Activated CD4-positive, alpha-beta T cell treated with anti-CD3 and anti-CD28 coated beads, Interleukin-2, amount 50 U/mL, for 4 hours (primary cell): ENCODE data around the gene SGTA.
"Not testable (repeated sequence)": the region's sequence is repeated elsewhere in the genome, so short reads cannot be mapped to it uniquely, and the experiment has no call there.

Source experiments
- DNase-seq, 2 experiments: peaks; one replicate each; pipeline ENCODE4 v3.0.0-alpha.2; 2020

The SGTA gene

DNA sequence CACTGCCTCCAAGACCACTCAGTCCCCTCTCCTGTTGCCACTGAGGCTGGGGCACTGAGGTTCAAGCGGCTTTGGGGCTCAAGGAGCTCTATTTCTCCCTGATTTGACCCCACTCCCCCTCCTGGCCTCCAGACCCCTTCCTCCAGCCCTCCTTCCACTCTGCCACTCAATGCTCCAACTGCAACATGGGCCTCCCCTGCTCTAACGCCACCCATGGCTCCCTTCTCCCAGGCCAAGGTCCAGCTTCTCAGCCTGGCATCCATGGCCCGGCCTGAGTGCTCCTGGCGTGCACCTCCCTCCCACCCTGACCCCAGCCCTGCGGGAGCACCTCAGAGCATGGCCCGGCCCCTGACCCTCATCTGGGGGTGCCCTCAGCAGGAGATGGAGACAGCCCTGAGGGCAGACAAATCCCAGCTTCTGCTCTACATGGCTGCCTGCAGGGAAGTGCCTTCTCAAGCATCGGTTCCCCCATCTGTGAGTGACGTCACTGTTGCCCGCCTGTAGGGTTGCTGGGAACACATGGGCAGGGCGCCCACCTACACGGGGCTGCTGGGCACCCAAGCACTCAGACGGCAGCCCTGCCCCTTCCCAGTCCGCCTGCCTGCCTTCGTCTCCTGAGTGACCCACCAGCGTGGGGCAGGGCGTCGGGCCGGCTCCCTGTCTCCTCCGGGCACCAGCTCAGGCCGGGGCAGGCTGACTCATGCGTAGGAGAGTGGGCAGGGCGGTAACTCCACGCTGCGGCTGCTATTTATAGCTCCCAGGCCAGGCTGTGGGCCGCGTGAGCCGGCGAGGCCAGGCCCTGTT, 60.3 kb downstream of the SGTA start:
- no peak for DNase-seq

DNA sequence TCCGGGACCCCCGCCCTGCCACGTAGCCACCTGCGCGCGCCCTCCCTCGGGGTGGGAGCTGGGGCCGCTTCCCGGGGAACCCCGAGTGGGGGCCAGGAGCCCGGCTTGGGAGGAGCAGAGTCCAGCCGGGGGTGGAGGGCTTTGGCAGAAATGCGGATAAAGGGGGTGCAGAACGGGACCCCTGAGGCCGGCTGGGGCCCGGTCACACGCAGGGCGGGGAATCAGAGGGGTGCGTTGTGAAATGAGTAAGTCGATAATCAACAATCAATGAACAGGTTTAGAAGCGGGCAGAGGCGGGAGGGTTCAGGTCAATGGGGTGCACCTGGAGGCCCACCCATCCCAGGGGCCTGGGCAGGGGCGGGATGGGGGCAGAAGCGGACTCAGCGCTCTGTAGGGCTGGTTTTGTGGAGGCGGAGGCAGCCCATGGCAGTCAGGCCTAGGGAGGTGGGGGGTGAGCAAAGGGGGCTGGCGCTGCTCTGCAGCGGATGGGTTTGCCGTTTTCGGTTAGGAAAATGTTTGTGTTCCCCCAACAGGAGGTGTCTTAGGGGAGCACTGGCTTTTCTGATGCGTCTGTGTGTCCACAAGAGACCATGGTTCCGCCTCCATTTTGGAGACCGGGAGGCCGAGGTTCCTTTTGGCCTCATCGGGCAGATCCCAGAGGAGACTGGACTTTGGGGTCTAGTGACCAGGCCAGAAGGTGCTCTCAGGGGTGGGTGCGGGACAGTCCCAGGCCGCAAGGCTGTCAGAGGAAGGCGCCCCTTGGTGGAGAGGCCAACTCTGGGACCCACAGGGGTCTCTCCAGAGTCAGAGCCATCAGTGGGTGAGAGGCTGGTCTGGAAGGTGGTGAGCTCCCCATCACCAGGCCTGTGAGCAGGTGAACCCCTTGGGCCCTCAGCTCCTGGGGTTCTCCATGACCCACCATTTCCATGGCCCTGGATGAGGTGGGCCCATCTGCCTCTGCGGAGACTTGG, 61.2 kb downstream of the SGTA start:
- DNase-seq, result no peak

DNA sequence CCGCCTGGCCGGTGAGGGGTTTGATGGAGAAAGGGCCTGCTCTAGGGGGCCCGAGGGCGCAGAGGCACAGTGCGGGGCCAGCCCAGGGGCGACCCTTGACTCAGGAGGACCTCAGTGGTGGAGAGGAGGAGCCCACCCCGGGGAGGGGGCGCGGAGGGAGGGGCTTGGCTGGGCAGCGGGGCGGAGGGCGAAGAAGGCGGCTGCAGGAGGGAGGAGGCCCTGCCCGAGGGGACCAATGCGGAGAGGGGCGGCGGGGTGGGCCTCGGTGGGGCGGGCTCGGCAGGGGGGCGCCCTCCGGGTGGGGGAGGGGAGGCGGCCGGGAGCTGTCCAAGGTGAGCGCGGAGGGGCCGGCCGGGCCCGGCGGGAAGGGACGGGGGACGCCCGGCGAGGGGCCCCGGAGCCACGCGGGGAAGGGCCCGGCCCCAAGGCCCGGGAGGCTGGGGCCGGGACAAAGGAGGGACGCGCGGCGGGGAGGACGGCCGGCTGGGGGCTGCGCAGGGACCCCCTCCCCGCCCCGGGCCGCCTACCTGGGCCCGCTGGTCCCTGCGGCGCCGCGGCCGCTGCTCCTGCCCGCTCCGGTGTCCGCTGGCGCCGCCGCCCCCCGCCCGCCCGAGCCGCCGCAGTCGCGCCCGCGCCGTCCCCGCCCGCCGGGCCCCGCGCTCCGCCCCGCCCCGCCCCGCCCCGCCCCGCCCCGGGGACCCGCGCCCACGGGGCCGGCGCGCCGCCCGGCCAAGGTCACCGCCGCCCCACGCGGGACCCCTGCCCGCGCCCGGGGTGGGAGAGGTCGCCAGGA, 62.1 kb downstream of the SGTA start, which contains the start of gene DIRAS1:
TSS of gene DIRAS1 (minus strand) at position 596 of the 793 bp plus-strand sequence. CDS start 3,566 bp downstream, outside the sequence.
- DNase-seq, result no peak

GRCh38 chr19:2719920-2720776, 62.9 kb downstream of the SGTA start:
- no peak for DNase-seq

- no peak for DNase-seq
Observed at GRCh38 chr19:2719232-2719735, 63.8 kb downstream of the SGTA start.

DNA sequence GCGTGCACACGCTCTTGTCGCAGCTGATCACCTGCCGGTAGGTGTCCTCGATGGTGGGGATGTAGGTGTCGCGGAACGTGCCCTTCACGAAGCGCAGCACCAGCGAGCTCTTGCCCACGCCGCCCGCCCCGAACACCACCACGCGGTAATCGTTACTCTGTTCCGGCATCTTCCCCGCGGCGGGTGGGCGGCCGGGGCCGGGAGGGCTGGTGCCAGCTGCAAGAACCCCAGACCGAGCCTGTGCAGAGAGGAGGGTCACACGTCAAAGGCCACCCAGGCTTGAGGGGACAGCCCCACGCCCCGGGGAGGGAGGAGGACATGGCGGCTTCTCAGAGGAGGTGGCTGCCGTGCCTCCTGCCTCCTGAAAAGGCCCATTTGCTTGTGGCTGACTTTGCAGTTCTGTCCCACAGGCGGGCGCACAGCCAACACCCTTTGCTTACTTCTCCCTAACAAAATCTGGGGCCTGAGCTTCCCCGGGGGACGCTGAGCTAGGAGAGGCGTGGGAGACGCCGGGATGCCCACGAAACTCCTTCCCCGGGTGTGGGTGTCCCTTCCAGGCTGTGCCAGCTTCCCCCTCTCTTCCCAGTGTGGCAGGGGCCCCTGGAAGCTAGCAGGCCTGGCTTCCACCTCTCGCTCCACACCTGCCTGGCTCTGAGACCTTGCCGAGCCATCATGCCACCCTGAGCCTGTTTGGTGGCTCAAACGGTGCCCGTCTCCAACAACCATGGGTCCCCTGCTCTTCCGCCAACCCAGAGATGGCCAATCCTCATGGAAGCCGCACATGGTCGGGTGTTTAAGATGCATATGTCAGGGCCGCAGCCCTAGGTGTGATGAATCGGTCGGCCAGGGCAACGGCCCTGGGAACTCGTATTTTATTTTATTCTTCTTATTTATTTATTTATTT, 65.2 kb downstream of the SGTA start:
- DNase-seq, result no peak

- no peak for DNase-seq
Observed at GRCh38 chr19:2716722-2717637, 66.1 kb downstream of the SGTA start.

- no peak for DNase-seq
Observed at GRCh38 chr19:2716275-2716650, 66.8 kb downstream of the SGTA start.

DNA sequence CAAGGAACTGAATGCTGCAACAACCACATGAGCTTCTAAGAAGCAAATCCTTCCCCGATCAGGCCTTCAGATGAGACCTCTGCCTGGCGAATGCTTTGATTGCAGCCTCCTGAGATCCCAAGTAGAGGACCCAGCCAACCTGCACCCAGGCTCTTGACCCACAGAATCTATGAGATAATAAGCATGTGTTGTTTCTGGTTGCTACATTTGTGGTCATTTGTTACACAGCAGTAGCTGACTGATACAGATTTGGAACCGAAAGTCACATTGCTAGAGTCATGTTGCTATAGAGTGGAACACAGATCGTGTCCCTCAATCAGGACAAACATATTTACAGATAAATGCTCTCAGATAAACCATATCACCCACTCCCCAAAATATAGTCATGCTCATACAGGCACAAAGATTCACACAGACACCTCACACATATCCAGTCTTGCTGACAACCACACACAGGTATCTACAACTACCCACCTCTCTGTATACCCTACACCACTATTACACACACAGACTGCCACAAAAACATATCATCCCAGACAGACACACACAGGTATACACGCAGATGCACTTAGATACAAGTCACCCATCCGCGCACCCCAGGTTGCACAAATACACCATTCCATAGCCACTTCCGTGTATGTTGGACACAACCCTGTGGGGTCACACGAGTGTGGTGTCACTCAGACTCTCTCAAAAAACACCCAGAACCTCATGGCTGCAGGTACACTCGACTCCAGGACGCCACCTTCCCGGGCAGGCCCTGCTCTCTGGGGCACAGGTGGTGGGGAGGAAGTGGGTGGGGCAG, 67.4 kb downstream of the SGTA start:
- no peak for DNase-seq

- no peak for DNase-seq
Observed at GRCh38 chr19:2714531-2715269, 68.4 kb downstream of the SGTA start.

DNA sequence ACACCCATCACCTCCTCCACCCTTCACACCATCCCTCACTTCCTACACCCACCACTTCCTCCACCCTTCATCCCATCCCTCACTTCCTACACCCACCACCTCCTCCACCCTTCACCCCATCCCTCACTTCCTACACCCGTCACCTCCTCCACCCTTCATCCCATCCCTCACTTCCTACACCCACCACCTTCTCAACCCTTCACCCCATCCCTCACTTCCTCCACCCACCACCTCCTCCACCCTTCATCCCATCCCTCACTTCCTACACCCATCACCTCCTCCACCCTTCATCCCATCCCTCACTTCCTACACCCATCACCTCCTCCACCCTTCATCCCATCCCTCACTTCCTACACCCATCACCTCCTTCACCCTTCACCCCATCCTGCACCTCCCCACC, 69.0 kb downstream of the SGTA start:
- DNase-seq, result not testable (repeated sequence)

- not testable (repeated sequence) for DNase-seq
Observed at GRCh38 chr19:2713170-2713569, 69.9 kb downstream of the SGTA start.

- DNase-seq, result no peak
Observed at GRCh38 chr19:2711875-2712205, 71.2 kb downstream of the SGTA start.

DNA sequence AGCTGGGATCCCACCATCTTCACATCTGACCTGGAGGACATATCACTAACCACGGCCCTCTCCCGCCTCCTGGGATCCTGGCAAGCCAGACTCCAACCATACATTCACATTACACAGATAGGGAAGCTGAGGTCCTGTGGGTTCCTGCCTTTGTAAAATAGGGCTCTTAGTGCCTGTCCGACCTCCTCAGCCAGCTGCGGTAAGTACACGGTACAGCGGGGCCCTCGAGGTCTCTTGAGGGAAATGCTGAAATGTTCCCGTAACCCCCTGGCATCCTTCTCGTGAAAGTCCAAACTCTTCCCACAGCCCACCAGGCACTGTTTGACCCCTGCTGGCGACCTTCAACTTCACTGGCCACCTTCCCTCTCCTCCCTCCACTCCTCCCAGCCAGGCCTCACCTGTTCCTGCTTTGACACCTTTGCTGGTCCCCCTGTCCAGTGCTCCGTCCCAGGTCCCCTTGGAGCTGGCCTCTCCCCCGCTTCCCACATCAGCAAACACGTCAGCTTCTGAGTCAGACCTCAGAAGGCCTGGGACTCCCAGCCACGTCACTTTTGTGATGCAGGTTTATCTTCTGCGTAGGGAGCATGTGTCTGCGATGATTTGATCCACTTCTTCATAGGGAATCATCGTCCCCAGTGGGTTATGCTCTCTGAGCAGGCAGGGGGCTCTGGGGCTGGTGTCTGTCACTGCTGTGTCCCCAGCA, 71.8 kb downstream of the SGTA start:
- no peak for DNase-seq

DNA sequence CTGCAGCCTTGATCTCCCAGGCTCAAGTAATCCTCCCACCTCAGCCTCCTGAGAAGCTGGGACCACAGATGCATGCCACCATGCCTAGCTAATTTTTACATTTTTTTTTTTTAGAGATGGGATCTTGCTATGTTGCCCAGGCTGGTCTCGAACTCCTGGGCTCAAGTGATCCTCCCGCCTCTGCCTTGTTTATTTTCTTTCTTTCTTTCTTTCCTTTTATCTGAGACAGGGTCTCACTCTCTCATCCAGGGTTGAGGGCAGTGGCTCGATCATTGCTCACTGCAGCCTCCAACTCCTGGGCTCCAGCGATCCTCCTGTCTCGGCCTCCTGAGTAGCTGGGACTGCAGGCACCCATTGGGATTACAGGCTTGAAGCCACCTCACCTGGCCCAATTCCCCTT, 76.8 kb downstream of the SGTA start:
- no peak for DNase-seq
